Stimulated activated CD8-positive, alpha-beta memory T cell treated with anti-CD3 and anti-CD28 coated beads, Interleukin-4, amount 100 ng/mL, for 24 hours (primary cell): ENCODE results near the gene NOC4L.

Source experiments
- DNase-seq: peaks from one replicate; pipeline ENCODE4 v3.0.0-alpha.2; 2020; ENCODE audit warnings: low read depth

The NOC4L gene

GRCh38 chr12:132170094-132170636 is 25.9 kb downstream of the NOC4L start:
- no peak for DNase-seq

- DNase-seq, result no peak
Measured at GRCh38 chr12:132170637-132171292, 26.5 kb downstream of the NOC4L start.

- DNase-seq, result no peak
Measured at GRCh38 chr12:132171293-132171967, 27.2 kb downstream of the NOC4L start.

GRCh38 chr12:132171968-132172521 is 27.8 kb downstream of the NOC4L start:
- DNase-seq, result no peak

GRCh38 chr12:132172619-132173018 is 28.4 kb downstream of the NOC4L start:
- DNase-seq, result no peak

GRCh38 chr12:132173135-132174014 is 29.1 kb downstream of the NOC4L start:
- no peak for DNase-seq

GRCh38 chr12:132174015-132174838 is 30.0 kb downstream of the NOC4L start:
- no peak for DNase-seq

- no peak for DNase-seq
Measured at GRCh38 chr12:132174839-132175490, 30.7 kb downstream of the NOC4L start.

- DNase-seq, result no peak
Measured at GRCh38 chr12:132175496-132176384, 31.5 kb downstream of the NOC4L start.

GRCh38 chr12:132176385-132176919 is 32.2 kb downstream of the NOC4L start:
- no peak for DNase-seq

- DNase-seq, result no peak
Measured at GRCh38 chr12:132176920-132177551, 32.8 kb downstream of the NOC4L start.

- DNase-seq, result no peak
Measured at GRCh38 chr12:132178316-132178715, 34.1 kb downstream of the NOC4L start.

- no peak for DNase-seq
Measured at GRCh38 chr12:132178801-132179401, 34.6 kb downstream of the NOC4L start.

GRCh38 chr12:132179431-132180362 is 35.4 kb downstream of the NOC4L start:
- DNase-seq, result no peak

- DNase-seq, result no peak
Measured at GRCh38 chr12:132180648-132181546, 36.6 kb downstream of the NOC4L start.

GRCh38 chr12:132181570-132182200 is 37.4 kb downstream of the NOC4L start:
- no peak for DNase-seq
